Fibroblast of villous mesenchyme (primary cell): ENCODE data around the gene ASS1. TPM values are rescaled to one million over a fixed set of nuclear protein-coding genes. Genes with fewer than 3 reads are reported as not detected.

Experiments used
- DNase-seq: peaks from one replicate; pipeline ENCODE4 v3.0.0-alpha.2; 2010; ENCODE audit warnings: low read depth
- H3K4me3 ChIP-seq: 2 replicates; pipeline ENCODE4 v1.5.1; 2011; ENCODE audit warnings: low read depth, mild to moderate bottlenecking, low read length
- CTCF ChIP-seq: IDR thresholded peaks from 2 replicates; pipeline ENCODE4 v1.5.1; 2012; ENCODE audit warnings: low read depth, mild to moderate bottlenecking, low read length; ENCODE audit not compliant: insufficient read depth
- total RNA-seq: library from RNA; depleted of rRNA; stranded (reverse); fragments of >200 nt; gene quantifications from 2 replicates; pipeline ENCODE4 v1.2.3, GENCODE V29; 2012

The ASS1 gene
- total RNA-seq, 1 donor, result 230 TPM

DNA sequence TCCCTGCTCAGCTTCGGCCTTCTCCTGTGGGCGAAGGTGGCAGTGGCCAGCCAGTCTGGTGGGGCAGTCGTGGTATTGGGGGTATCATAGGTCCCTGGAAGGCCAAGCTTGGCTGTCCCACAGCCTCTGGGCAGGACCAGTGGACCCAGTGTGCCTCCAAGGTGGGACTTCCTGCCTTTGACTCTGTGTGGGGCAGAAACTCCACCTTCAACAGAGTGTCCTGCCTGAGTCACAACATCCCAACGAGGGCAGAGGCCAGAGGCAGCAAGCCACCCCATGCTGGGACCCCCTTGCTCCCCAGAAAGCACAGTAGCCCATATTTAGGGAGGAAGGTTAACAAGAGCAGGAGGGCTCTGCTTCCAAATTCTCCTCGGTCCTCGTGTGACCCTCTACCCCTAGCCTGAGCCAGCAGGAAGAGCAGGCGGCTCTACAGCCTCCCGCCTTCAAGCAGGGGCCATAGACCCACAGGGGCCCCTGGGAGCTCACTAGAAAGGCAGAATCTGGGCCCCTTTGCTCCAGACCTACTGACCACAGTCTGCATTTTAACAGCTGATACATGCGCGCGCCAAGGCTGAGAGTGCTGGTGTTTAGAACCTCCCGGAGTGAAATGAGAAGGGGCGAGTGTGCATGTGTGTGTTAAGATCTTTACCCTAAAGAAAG lies 83.0 kb downstream of the ASS1 start:
- DNase-seq, result no peak
- no peak for TF ChIP-seq CTCF
- no peak overlapping the region for H3K4me3 ChIP-seq

- H3K4me3 ChIP-seq, result no peak overlapping the region
- TF ChIP-seq CTCF, result no peak
- no peak for DNase-seq
These were observed 83.9 kb downstream of the ASS1 start for GRCh38 chr9:130528674-130529073.

- TF ChIP-seq CTCF, result no peak
- DNase-seq, result peak; percentile 37
- H3K4me3 ChIP-seq, result no peak overlapping the region
These were observed 86.2 kb downstream of the ASS1 start for GRCh38 chr9:130530938-130531337.

- no peak for DNase-seq
- no peak for TF ChIP-seq CTCF
- no peak overlapping the region for H3K4me3 ChIP-seq
These were observed 86.9 kb downstream of the ASS1 start for GRCh38 chr9:130531670-130532069.

DNA sequence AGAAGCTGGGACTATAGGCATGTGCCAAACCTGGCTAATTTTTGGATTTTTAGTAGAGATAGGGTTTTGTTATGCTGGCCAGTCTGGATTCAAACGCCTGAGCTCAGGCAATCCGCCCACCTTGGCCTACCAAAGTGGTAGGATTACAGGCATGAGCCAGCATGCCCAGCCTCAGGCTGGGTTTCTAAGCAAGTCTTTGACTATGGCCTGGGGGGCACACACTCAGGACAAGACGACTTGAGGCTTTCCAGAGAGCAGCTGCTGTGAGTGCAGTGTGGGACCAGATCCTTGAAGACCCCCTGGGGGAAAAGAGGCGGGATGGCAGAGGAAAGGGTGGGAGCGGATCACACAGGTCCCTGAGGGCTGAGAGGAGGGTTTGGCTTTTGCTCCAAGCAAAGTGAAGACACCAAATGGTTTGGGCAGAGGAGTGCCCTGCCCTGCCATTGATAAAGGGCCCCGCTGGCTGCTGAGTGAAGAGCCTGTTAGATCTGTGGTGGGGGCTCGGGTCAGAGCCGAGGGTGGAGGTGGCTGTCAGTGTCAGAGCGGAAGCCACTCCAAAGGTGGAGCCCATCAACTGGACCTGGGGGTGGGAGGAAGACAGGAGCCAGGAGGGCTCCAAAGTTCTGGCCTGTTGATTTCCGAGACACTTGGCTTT lies 87.8 kb downstream of the ASS1 start:
- no peak for TF ChIP-seq CTCF
- no peak for DNase-seq
- no peak overlapping the region for H3K4me3 ChIP-seq

DNA sequence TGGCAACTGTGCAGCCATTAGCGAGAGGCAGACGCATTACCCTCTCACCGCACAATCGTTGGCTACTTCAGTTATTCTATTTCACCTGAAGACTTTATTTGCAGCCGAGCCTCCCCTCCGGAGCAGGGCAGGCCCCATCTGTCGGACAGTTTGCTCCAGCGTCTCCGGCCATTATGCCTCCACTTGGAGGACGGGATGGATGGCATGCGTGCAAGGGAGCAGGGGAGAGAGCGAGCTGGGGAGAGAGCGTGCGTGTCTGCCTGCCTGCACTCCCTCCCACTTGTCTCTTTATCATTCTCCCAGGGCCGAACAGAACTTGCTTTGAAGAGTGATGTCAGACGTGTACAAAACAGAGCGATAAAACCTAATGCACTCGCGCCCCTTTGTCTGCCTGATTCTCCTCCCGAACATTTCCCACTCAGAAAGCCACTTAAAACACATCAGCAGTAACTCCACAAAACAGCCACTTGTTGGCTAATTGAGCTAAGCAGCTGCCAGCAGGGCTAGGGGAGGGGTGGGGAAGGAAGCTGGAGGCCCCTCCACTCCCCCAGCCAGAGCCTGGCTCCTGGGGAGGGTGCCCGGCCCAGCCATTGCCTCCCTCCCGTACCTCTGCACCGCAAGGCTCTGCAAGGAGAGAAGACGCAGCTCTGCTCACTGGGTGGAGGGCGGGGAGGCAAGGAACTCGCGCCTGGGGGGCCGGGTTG lies 91.2 kb downstream of the ASS1 start:
- peak; percentile 20 for DNase-seq
- no peak for TF ChIP-seq CTCF
- H3K4me3 ChIP-seq, result peak overlapping the region; percentile 3
